Measurements from ENCODE around the gene MAP1LC3A. TPM values are rescaled to one million over a fixed set of nuclear protein-coding genes. Genes with fewer than 3 reads are reported as not detected.

The MAP1LC3A gene
- total and polyA plus RNA-seq, 2 donors (not counting 3 experiments of a cell fraction or from before 2014, with no cell fraction given): 32.1 to 39.8 TPM

DNA sequence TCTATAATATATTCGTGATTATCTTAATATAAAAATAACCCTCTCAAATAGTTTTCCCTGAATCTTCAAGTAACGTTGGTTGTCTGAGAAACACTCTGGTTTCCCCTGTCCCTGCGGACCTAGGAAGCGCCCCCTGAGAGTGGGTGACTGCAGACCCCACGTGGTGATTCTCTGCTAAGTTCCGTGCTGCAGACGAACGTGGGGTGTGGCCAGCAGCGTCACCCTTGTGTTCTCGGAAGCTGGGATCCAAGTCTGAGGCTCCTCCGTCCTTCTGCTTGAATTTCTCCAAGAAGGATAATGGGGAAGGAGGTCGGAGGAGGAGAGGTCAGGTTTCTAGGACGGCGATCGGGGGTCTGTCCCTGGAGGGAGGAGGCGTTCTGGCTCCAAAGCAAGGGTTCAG, 16.6 kb upstream of the MAP1LC3A start:
- Histone ChIP-seq H3K9me3 (replicated peaks; ENCODE audit: control insufficient read depth, insufficient read depth, low read length) (no peaks in the 10 kb centered on the region), H3K4me1 (ENCODE audit: control insufficient read depth, extremely low read depth, insufficient read depth, low read length) (no peaks in the 10 kb centered on the region), H3K4me3 (replicated peaks in 1 of 3; ENCODE audit: insufficient read depth in 1 of 3, low read depth in 1 of 3, low read length in 3 of 3) (no peak overlapping the region), H3K27me3 (ENCODE audit: control insufficient read depth in 2 of 2, insufficient read depth in 2 of 2, low read length in 2 of 2) (no peaks in the 10 kb centered on the region), H3K79me2 (ENCODE audit: control insufficient read depth, insufficient read depth, low read length) (no peaks in the 10 kb centered on the region), H3K27ac (ENCODE audit: insufficient read depth, low read depth, low read length) (no peak overlapping the region), H3K36me3 (ENCODE audit: control insufficient read depth in 2 of 2, extremely low read depth in 1 of 2, insufficient read depth in 2 of 2, low read length in 2 of 2) (peaks cover 9 to 18% of the 10 kb centered on the region in 2 experiments), H3K9ac (replicated peaks; ENCODE audit: extremely low read depth, insufficient read depth, low read length) (no peak overlapping the region), H2AFZ (ENCODE audit: low read depth, low read length) (no peak overlapping the region), H4K20me1 (replicated peaks; ENCODE audit: control insufficient read depth, extremely low read depth, insufficient read depth, low read length) (no peaks in the 10 kb centered on the region), H3K9me1 (replicated peaks; ENCODE audit: control insufficient read depth, extremely low read depth, insufficient read depth, low read length) (no peaks in the 10 kb centered on the region), H3K4me2 (ENCODE audit: insufficient read depth, low read length) (no peak overlapping the region)
- BruUV-seq (replicated peaks): no TSS peak
- FAIRE-seq: no peak
- ChIA-PET CTCF (interaction anchor here (1.0 kb wide), 1 partner anchor 20 kb away, joined by 3 read pairs; no protein-coding TSS in a partner anchor), POLR2A (no interaction called here)
- dilution Hi-C loops (cut with MboI; ENCODE audit: extremely low pct_ligation_motif_present, low sequenced_read_pairs) (no loop called here), intact Hi-C loops (cut with micrococcal nuclease) (no loop called here)
- DNase-seq (ENCODE audit: low read depth, low spot score): no peak
- TF ChIP-seq JUN (IDR thresholded peaks at IDR 0.05; ENCODE audit: borderline replicate concordance, insufficient read depth, insufficient read length, low read depth) (no peak), FOS (IDR thresholded peaks at IDR 0.05; ENCODE audit: borderline replicate concordance, insufficient read depth, low read length) (no peak), POLR2AphosphoS5 (IDR thresholded peaks at IDR 0.05; ENCODE audit: insufficient read depth, low read depth, low read length) (peak; percentile 3), GATA2 (IDR thresholded peaks at IDR 0.05; ENCODE audit: insufficient read depth, insufficient read length, low read depth, low read length) (no peak)
- TF ChIP-seq, protein P1, sequence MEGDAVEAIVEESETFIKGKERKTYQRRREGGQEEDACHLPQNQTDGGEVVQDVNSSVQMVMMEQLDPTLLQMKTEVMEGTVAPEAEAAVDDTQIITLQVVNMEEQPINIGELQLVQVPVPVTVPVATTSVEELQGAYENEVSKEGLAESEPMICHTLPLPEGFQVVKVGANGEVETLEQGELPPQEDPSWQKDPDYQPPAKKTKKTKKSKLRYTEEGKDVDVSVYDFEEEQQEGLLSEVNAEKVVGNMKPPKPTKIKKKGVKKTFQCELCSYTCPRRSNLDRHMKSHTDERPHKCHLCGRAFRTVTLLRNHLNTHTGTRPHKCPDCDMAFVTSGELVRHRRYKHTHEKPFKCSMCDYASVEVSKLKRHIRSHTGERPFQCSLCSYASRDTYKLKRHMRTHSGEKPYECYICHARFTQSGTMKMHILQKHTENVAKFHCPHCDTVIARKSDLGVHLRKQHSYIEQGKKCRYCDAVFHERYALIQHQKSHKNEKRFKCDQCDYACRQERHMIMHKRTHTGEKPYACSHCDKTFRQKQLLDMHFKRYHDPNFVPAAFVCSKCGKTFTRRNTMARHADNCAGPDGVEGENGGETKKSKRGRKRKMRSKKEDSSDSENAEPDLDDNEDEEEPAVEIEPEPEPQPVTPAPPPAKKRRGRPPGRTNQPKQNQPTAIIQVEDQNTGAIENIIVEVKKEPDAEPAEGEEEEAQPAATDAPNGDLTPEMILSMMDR (IDR thresholded peaks at IDR 0.05; ENCODE audit: extremely low read depth in 1 of 2, insufficient read depth in 1 of 2, low read depth in 1 of 2, low read length in 2 of 2): no peak

DNA sequence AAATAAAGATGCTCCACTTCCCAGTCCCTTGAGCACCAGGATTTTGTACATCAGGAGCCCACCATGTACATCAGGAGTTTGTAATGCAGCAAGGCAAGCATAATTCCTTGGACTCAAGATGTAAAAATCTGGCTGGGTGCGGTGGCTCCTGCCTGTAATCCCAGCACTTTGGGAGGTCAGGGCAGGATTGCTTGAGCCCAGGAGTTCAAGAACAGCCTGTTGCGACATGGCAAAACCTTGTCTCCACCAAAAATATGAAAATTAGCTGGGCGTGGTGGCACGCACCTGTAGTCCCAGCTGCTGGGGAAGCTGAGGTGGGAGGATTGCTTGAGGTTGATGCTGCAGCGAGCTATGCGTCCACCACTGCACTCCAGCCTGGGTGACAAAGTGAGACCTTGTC, 16.1 kb upstream of the MAP1LC3A start:
- peak; percentile 8 for TF ChIP-seq POLR2AphosphoS5 (IDR thresholded peaks at IDR 0.05; ENCODE audit: insufficient read depth, low read depth, low read length)
- TF ChIP-seq, protein P2, sequence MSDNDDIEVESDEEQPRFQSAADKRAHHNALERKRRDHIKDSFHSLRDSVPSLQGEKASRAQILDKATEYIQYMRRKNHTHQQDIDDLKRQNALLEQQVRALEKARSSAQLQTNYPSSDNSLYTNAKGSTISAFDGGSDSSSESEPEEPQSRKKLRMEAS (IDR thresholded peaks at IDR 0.05; ENCODE audit: insufficient read depth, insufficient read length): no peak
- TF ChIP-seq EZH2 (IDR thresholded peaks at IDR 0.05; ENCODE audit: borderline replicate concordance, low read depth, low read length, severe bottlenecking): no peak
- no peak overlapping the region for H2AFZ ChIP-seq (ENCODE audit: low read depth, low read length)
- BruUV-seq (replicated peaks): no TSS peak
- no peak for DNase-seq (ENCODE audit: low read depth, low spot score)
- peak; percentile 56 for FAIRE-seq
- H3K9ac ChIP-seq (replicated peaks; ENCODE audit: extremely low read depth, insufficient read depth, low read length): no peak overlapping the region
- POLR2A ChIA-PET: no interaction called here
- H4K20me1 ChIP-seq (replicated peaks; ENCODE audit: control insufficient read depth, extremely low read depth, insufficient read depth, low read length): no peaks in the 10 kb centered on the region
- no peak overlapping the region for H3K27ac ChIP-seq (ENCODE audit: insufficient read depth, low read depth, low read length)
- H3K4me1 ChIP-seq (ENCODE audit: control insufficient read depth, extremely low read depth, insufficient read depth, low read length): no peaks in the 10 kb centered on the region
- H3K4me2 ChIP-seq (ENCODE audit: insufficient read depth, low read length): no peak overlapping the region
- H3K27me3 ChIP-seq (ENCODE audit: control insufficient read depth in 2 of 2, insufficient read depth in 2 of 2, low read length in 2 of 2): no peaks in the 10 kb centered on the region
- dilution Hi-C loops (cut with MboI; ENCODE audit: extremely low pct_ligation_motif_present, low sequenced_read_pairs): no loop called here
- H3K9me3 ChIP-seq (replicated peaks; ENCODE audit: control insufficient read depth, insufficient read depth, low read length): no peaks in the 10 kb centered on the region
- H3K79me2 ChIP-seq (ENCODE audit: control insufficient read depth, insufficient read depth, low read length): no peaks in the 10 kb centered on the region
- H3K4me3 ChIP-seq (replicated peaks in 1 of 3; ENCODE audit: insufficient read depth in 1 of 3, low read depth in 1 of 3, low read length in 3 of 3): no peak overlapping the region
- H3K36me3 ChIP-seq (ENCODE audit: control insufficient read depth in 2 of 2, extremely low read depth in 1 of 2, insufficient read depth in 2 of 2, low read length in 2 of 2): peaks cover 9 to 15% of the 10 kb centered on the region in 2 experiments
- H3K9me1 ChIP-seq (replicated peaks; ENCODE audit: control insufficient read depth, extremely low read depth, insufficient read depth, low read length): no peaks in the 10 kb centered on the region
- CTCF ChIA-PET: no interaction called here
- intact Hi-C loops (cut with micrococcal nuclease): no loop called here

Data from endothelial cell of umbilical vein (primary cell).